Tibial nerve (tissue), 4 donors: ENCODE measurements around the gene PLXNA1. TPM values are rescaled to one million over a fixed set of nuclear protein-coding genes. Genes with fewer than 3 reads are reported as not detected.

Experiments
- DNase-seq, 2 donors: peaks; one replicate each; pipeline ENCODE4 v3.0.0-alpha.2; 2019; ENCODE audit warnings: low spot score in 2 of 2
- H3K27ac ChIP-seq, 4 donors: fragments of 200-600 bp; sonication (generic) in 3 of 4; one replicate each; pipeline ENCODE4 v1.5.1; 2017 to 2019; ENCODE audit warnings: mild to moderate bottlenecking in 1 of 4
- H3K27me3 ChIP-seq, 2 donors: fragments of 200-600 bp; sonication (generic) in 1 of 2; one replicate each; pipeline versions ENCODE4 v1.5.1 to v1.6.0; 2017 to 2019
- H3K36me3 ChIP-seq, 3 donors: fragments of 200-600 bp; sonication (generic); one replicate each; pipeline ENCODE4 v1.5.1; 2018 to 2019
- H3K4me1 ChIP-seq, 4 donors: fragments of 200-600 bp; sonication (generic) in 3 of 4; one replicate each; pipeline ENCODE4 v1.5.1; 2017 to 2019
- H3K4me3 ChIP-seq, 4 donors: fragments of 200-600 bp; sonication (generic) in 3 of 4; one replicate each; pipeline ENCODE4 v1.5.1; 2017 to 2019; ENCODE audit warnings: mild to moderate bottlenecking in 1 of 4, moderate library complexity in 1 of 4
- H3K9me3 ChIP-seq, 4 donors: fragments of 200-600 bp; sonication (generic) in 3 of 4; one replicate each; pipeline ENCODE4 v1.5.1; 2017 to 2019
- EP300 ChIP-seq, 2 donors: sonication (generic); formaldehyde crosslinking; IDR thresholded peaks; one replicate each; pipeline ENCODE4 v1.6.1; 2017; ENCODE audit warnings: antibody characterized with exemption in 2 of 2, mild to moderate bottlenecking in 1 of 2
- POLR2A ChIP-seq, 2 donors: fragments of 450-650 bp; IDR thresholded peaks; one replicate each; pipeline ENCODE4 v1.6.1; 2017; ENCODE audit warnings: antibody characterized with exemption in 2 of 2, mild to moderate bottlenecking in 2 of 2, moderate library complexity in 2 of 2
- WGBS, 2 donors: methylation state at CpG; one replicate each; pipeline ENCODE4 v1.1.5; 2018; 5-methylcytosine and 5-hydroxymethylcytosine counted together
- total RNA-seq, 4 donors: library from RNA; depleted of rRNA; stranded (reverse); fragments of >200 nt; gene quantifications; one replicate each; pipeline ENCODE4 v1.1.0, GENCODE V29; 2016
- TF ChIP-seq, protein P1 (sequence below), 5 experiments: fragments of 200-600 bp in 3 of 5; fragments of 450-650 bp in 2 of 5; sonication (generic) in 3 of 5; IDR thresholded peaks; one replicate each; pipeline ENCODE4 v1.5.1; 2016 to 2019; ENCODE audit warnings: antibody characterized with exemption in 5 of 5, mild to moderate bottlenecking in 3 of 5, moderate library complexity in 2 of 5

PLXNA1 gene
- total RNA-seq, 4 donors from 2014 or later, result 39.1 to 51.3 (median 39.9) TPM

DNA sequence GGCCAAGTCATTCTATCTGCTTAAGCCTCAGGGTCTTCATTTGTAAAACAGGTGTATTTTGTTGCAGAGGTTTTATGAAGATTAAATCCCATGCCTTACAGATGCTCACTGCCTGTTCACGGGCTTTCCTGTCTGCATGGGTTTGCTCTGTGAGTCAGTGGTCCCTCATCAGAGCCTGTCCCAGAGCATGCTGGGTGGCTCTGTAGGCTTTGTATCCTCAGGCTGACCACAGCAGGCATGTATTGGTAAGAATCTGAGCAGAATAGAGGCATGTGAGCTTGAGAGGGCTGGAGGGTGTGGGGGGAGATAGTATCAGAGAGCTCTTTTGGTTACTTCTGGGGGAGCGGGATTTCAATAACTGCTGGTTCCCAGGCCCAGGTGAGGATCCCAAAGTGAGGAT, 45.4 kb upstream of the PLXNA1 start:
- no peak overlapping the region for H3K4me3 ChIP-seq
- no peaks in the 10 kb centered on the region for H3K36me3 ChIP-seq
- no peak for DNase-seq
- no peak overlapping the region for H3K27ac ChIP-seq
- TF ChIP-seq POLR2A (IDR thresholded peaks at IDR 0.05) (no peak), EP300 (IDR thresholded peaks at IDR 0.05) (no peak)
- TF ChIP-seq, protein P1, sequence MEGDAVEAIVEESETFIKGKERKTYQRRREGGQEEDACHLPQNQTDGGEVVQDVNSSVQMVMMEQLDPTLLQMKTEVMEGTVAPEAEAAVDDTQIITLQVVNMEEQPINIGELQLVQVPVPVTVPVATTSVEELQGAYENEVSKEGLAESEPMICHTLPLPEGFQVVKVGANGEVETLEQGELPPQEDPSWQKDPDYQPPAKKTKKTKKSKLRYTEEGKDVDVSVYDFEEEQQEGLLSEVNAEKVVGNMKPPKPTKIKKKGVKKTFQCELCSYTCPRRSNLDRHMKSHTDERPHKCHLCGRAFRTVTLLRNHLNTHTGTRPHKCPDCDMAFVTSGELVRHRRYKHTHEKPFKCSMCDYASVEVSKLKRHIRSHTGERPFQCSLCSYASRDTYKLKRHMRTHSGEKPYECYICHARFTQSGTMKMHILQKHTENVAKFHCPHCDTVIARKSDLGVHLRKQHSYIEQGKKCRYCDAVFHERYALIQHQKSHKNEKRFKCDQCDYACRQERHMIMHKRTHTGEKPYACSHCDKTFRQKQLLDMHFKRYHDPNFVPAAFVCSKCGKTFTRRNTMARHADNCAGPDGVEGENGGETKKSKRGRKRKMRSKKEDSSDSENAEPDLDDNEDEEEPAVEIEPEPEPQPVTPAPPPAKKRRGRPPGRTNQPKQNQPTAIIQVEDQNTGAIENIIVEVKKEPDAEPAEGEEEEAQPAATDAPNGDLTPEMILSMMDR (IDR thresholded peaks at IDR 0.05), result no peak
- no peaks in the 10 kb centered on the region for H3K27me3 ChIP-seq
- 71 to 97% methylated on average over 2 of the region's 2 CpGs for WGBS, 2 donors
- no peaks in the 10 kb centered on the region for H3K9me3 ChIP-seq
- peaks cover 0 to 18% (median under 1%) of the 10 kb centered on the region in 4 donors for H3K4me1 ChIP-seq

DNA sequence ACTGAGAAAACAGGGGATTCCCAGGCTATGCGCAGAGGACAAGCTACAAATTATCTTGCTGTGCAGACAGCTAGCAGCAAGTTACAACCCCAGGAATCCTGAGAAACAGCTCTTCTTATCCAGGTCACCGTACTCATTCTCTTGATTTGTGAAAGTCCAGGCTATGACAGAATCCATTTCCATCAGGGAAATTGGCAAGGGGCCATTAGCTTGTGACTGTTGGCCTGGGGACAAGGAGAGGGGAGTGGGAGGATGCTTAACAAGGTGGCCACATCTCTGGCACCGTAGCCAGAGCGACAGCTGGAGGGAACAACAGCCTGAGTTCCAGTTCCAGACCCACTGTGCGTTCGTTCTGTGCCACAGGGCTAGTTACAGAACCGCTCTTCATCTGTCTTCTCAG, 44.9 kb upstream of the PLXNA1 start:
- Histone ChIP-seq H3K36me3 (no peaks in the 10 kb centered on the region), H3K27ac (no peak overlapping the region), H3K4me1 (peaks cover 0 to 16% (median 0%) of the 10 kb centered on the region in 4 donors), H3K4me3 (no peak overlapping the region), H3K27me3 (no peaks in the 10 kb centered on the region), H3K9me3 (no peaks in the 10 kb centered on the region)
- 78 to 85% methylated on average over 6 to 7 of the region's 7 CpGs for WGBS, 2 donors
- TF ChIP-seq EP300 (IDR thresholded peaks at IDR 0.05) (no peak), POLR2A (IDR thresholded peaks at IDR 0.05) (no peak)
- TF ChIP-seq, protein P1 (IDR thresholded peaks at IDR 0.05), result no peak
- DNase-seq, result no peak

DNA sequence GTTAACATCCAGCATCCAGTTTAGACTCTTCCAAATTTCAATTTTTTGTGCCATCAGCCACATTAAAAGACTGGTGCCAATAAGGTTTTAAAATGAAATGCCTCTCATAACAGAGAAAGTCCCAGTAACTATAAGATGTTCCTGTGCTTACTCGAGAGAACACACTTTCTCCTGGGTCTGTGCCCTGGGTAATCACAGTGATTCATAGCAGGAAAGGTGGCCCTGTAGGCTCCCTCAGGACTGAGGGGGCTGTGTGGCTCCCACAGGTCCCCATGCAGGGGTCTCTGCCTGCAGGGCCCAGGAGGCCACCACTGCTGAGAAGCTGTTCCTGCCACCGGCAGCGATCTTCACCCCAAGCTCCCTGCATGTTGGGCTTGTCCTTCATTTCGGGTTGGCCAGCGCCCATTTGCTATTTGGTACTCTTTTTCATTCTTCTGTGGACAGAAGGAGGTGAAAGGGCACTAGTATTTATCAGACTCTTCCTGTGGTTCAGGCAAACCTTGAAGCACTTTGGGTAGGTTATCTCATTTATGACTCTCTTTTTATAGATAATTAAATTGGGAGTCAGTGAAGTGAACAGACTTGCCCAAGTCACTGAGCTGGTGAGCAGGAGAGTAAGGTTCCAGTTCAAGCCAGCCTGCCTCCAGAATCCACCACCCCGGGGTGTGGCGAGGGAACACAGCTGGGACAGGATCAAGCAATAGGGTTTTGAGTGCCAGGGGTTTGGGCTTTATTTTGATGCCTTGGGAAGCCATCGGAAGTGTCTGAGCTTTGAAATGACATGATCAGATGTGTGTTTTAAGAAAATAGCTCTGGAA, 44.2 kb upstream of the PLXNA1 start:
- H3K27me3 ChIP-seq, result no peaks in the 10 kb centered on the region
- peaks cover 0 to 16% (median 0%) of the 10 kb centered on the region in 4 donors for H3K4me1 ChIP-seq
- H3K9me3 ChIP-seq, result no peaks in the 10 kb centered on the region
- DNase-seq, result no peak
- H3K27ac ChIP-seq, result no peak overlapping the region
- no peak overlapping the region for H3K4me3 ChIP-seq
- H3K36me3 ChIP-seq, result no peaks in the 10 kb centered on the region
- TF ChIP-seq, protein P1 (IDR thresholded peaks at IDR 0.05), result no peak
- TF ChIP-seq EP300 (IDR thresholded peaks at IDR 0.05), result no peak
- no peak for TF ChIP-seq POLR2A (IDR thresholded peaks at IDR 0.05)
- 75 to 77% methylated on average over 8 of the region's 8 CpGs for WGBS, 2 donors

DNA sequence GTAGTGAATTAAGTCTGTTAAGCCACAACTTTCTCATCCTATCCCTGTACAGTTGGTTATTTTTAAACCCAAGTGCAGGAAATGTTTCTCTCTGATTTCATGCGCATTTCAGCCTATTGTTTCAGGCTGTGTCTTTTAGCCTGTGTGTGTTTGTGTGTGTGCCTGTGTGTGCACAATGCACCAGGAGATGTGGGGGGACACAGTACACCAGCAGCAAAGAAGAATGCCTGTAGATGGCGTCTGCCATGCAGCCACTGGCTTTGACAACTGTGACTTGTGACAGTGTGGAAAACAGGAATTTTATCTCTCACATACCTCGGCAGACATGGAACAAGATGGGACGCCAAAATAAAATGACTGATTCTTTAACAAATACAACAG, 43.6 kb upstream of the PLXNA1 start:
- H3K36me3 ChIP-seq, result no peaks in the 10 kb centered on the region
- 67 to 69% methylated on average over 4 of the region's 4 CpGs for WGBS, 2 donors
- TF ChIP-seq, protein P1 (IDR thresholded peaks at IDR 0.05), result no peak
- TF ChIP-seq EP300 (IDR thresholded peaks at IDR 0.05) (no peak), POLR2A (IDR thresholded peaks at IDR 0.05) (no peak)
- H3K27me3 ChIP-seq, result no peaks in the 10 kb centered on the region
- H3K27ac ChIP-seq, result no peak overlapping the region
- no peaks in the 10 kb centered on the region for H3K9me3 ChIP-seq
- DNase-seq, result no peak
- no peak overlapping the region for H3K4me3 ChIP-seq
- peaks cover 0 to 16% (median 0%) of the 10 kb centered on the region in 4 donors for H3K4me1 ChIP-seq

DNA sequence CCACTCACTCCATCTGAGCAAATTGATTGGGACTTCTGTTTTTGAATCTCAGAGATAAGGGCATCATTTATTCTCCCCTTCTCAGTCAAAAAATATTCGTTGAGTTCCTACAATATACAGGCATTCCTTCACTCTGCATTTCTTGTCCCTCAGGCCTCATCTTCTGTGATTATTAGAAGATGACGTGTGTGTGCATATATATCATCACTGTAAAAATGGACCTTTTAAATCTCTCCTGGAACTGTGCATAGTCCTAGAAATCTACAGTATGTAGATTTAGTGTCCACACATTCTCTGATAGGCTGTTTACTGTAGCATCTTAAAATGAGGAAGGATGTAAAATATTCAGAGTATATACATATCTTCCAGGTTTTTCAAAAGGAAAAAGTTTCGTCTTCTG, 43.2 kb upstream of the PLXNA1 start:
- DNase-seq, result no peak
- Histone ChIP-seq H3K27me3 (no peaks in the 10 kb centered on the region), H3K36me3 (no peaks in the 10 kb centered on the region), H3K4me1 (peaks cover 0 to 16% (median 0%) of the 10 kb centered on the region in 4 donors), H3K27ac (no peak overlapping the region), H3K4me3 (no peak overlapping the region), H3K9me3 (no peaks in the 10 kb centered on the region)
- WGBS, 2 donors, result 80% methylated on average over 3 of the region's 3 CpGs
- TF ChIP-seq, protein P1 (IDR thresholded peaks at IDR 0.05), result no peak
- TF ChIP-seq POLR2A (IDR thresholded peaks at IDR 0.05) (no peak), EP300 (IDR thresholded peaks at IDR 0.05) (no peak)
